Uterus (tissue), 2 donors: ENCODE results near the gene ARHGEF26.

Experiments used
- POLR2A ChIP-seq, 2 donors: fragments of 450-650 bp; IDR thresholded peaks; one replicate each; pipeline ENCODE4 v1.6.1; 2016; ENCODE audit warnings: antibody characterized with exemption in 2 of 2, mild to moderate bottlenecking in 1 of 2, moderate library complexity in 1 of 2
- TF ChIP-seq, protein P1 (sequence below), 4 experiments: fragments of 200-600 bp in 2 of 4; fragments of 450-650 bp in 2 of 4; sonication (generic) in 2 of 4; IDR thresholded peaks; one replicate each; pipeline ENCODE4 v1.5.1; 2016 to 2019; ENCODE audit warnings: antibody characterized with exemption in 4 of 4, mild to moderate bottlenecking in 2 of 4, moderate library complexity in 1 of 4

DNA sequence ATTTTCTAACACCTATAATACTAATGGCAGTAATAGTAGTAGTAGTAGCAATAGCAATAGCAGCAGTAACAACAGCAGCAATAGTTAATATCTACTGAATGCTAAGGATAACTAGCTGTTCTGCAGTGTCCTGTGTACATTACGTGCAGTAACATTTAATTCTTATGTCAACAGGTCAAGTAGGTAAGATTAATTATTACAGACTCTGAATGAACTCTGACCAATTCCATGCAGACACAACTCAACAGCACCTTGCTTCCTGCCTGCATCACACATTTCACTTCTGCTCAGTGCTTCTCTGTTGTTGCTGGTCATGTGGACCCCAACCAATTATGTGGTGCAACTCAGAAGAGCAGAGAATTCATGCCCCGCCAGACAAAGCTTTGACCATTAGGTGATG, 39.9 kb upstream of the ARHGEF26 start:
- no peak for TF ChIP-seq POLR2A (IDR thresholded peaks at IDR 0.05)
- TF ChIP-seq, protein P1, sequence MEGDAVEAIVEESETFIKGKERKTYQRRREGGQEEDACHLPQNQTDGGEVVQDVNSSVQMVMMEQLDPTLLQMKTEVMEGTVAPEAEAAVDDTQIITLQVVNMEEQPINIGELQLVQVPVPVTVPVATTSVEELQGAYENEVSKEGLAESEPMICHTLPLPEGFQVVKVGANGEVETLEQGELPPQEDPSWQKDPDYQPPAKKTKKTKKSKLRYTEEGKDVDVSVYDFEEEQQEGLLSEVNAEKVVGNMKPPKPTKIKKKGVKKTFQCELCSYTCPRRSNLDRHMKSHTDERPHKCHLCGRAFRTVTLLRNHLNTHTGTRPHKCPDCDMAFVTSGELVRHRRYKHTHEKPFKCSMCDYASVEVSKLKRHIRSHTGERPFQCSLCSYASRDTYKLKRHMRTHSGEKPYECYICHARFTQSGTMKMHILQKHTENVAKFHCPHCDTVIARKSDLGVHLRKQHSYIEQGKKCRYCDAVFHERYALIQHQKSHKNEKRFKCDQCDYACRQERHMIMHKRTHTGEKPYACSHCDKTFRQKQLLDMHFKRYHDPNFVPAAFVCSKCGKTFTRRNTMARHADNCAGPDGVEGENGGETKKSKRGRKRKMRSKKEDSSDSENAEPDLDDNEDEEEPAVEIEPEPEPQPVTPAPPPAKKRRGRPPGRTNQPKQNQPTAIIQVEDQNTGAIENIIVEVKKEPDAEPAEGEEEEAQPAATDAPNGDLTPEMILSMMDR (IDR thresholded peaks at IDR 0.05) = no peak
